Neural cell (in vitro differentiated cells): ENCODE data around the gene MRPL23.

Experiments
- CTCF ChIP-seq: fragments of 450-650 bp; IDR thresholded peaks from 2 replicates; pipeline ENCODE4 v1.5.1; 2014; ENCODE audit warnings: antibody characterized with exemption, mild to moderate bottlenecking, moderate library complexity; ENCODE audit not compliant: poor library complexity, severe bottlenecking
- EZH2 ChIP-seq: fragments of 200-600, 300-800 bp; shearing (Covaris generic), sonication (generic); IDR thresholded peaks from 2 replicates; pipeline ENCODE4 v1.6.1; 2014; ENCODE audit warnings: antibody characterized with exemption, low read length, borderline replicate concordance, mild to moderate bottlenecking; ENCODE audit not compliant: insufficient read depth, poor library complexity, severe bottlenecking

DNA sequence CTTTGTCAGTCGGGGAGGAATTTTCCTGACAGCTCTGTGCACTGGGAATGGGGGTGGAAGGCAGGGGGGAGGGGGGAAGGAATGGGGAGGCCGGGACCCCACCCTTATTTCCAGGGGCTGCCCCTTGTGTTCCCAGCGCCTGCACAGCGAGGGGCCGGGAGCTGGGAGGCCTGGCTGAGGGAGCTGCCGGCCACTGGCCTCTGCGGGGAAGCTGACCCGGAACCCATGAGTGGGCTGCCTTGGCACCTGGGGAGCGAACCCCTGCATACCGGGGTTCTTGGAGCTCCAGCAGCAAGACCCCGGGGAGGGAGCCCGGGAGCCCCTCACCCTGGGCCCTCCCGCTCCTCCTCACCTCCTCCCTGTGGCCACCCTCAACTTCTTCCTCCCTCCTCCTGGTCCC is 47.0 kb downstream of the MRPL23 start:
- TF ChIP-seq CTCF (no peak), EZH2 (no peak)
